Gastroesophageal sphincter (tissue), 3 donors: ENCODE measurements around the gene TMEM165.

Experiments used
- CTCF ChIP-seq, 4 experiments: fragments of 200-600 bp in 2 of 4; fragments of 450-650 bp in 2 of 4; sonication (generic) in 1 of 4; IDR thresholded peaks; one replicate each; pipeline ENCODE4 v1.5.1; 2017 to 2019; ENCODE audit warnings: antibody characterized with exemption in 4 of 4, mild to moderate bottlenecking in 2 of 4, moderate library complexity in 2 of 4
- EP300 ChIP-seq: sonication (generic); formaldehyde crosslinking; IDR thresholded peaks from one replicate; pipeline ENCODE4 v1.6.1; 2017; ENCODE audit warnings: antibody characterized with exemption, mild to moderate bottlenecking
- POLR2AphosphoS5 ChIP-seq: sonication (generic); formaldehyde crosslinking; IDR thresholded peaks from one replicate; pipeline ENCODE4 v1.6.1; 2017; ENCODE audit warnings: antibody characterized with exemption

DNA sequence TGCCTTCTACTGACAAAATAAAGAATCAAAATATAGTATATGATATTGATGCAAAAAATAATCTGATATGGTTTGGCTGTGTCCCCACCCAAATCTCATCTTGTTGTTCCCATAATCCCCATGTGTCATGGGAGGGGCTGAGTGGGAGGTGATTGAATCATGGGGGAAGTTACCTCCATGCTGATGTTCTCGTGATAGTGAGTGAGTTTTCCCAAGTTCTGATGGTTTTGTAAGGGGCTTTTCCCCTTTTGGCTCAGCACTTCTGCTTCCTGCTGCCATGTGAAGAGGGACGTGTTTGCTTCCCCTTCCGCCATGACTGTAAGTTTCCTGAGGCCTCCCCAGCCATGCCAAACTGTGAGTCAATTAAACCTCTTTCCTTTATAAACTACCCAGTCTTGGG is 70.2 kb downstream of the TMEM165 start:
- TF ChIP-seq EP300 (no peak), CTCF (IDR thresholded peaks at IDR 0.05) (no peak), POLR2AphosphoS5 (no peak)
